Transverse colon (tissue), 4 donors: ENCODE data around the gene ZNRF4. TPM values are rescaled to one million over a fixed set of nuclear protein-coding genes. Genes with fewer than 3 reads are reported as not detected.

Source experiments
- DNase-seq: peaks from one replicate; pipeline ENCODE4 v3.0.0-alpha.2; 2019
- H3K27ac ChIP-seq, 4 donors: fragments of 200-600 bp; sonication (generic); 2 replicates each; pipeline ENCODE4 v1.5.1; 2016 to 2018; ENCODE audit warnings: inconsistent platforms in 4 of 4
- H3K27me3 ChIP-seq: fragments of 200-600 bp; sonication (generic); 2 replicates; pipeline ENCODE4 v1.5.1; 2017; ENCODE audit warnings: inconsistent platforms
- H3K36me3 ChIP-seq, 4 donors: fragments of 200-600 bp; sonication (generic); 2 replicates each; pipeline ENCODE4 v1.5.1; 2017 to 2019; ENCODE audit warnings: inconsistent platforms in 4 of 4
- H3K4me1 ChIP-seq, 4 donors: fragments of 200-600 bp; sonication (generic); 2 replicates each; pipeline ENCODE4 v1.5.1; 2017 to 2020; ENCODE audit warnings: inconsistent platforms in 4 of 4
- H3K4me3 ChIP-seq, 4 donors: fragments of 200-600 bp; sonication (generic); 1 replicate in 1 of 4; 2 replicates in 3 of 4; pipeline versions ENCODE4 v1.5.1 to v1.6.1; 2017 to 2019; ENCODE audit warnings: inconsistent platforms in 4 of 4
- H3K9me3 ChIP-seq, 2 donors: fragments of 200-600 bp; sonication (generic); 2 replicates each; pipeline ENCODE4 v1.5.1; 2017 to 2019; ENCODE audit warnings: inconsistent platforms in 2 of 2
- EP300 ChIP-seq: sonication (generic); formaldehyde crosslinking; IDR thresholded peaks from one replicate; pipeline ENCODE4 v1.6.1; 2017; ENCODE audit warnings: antibody characterized with exemption, low read depth
- POLR2A ChIP-seq: fragments of 450-650 bp; IDR thresholded peaks from one replicate; pipeline ENCODE4 v1.6.1; 2016; ENCODE audit warnings: antibody characterized with exemption, mild to moderate bottlenecking, moderate library complexity
- POLR2AphosphoS5 ChIP-seq, 3 donors: sonication (generic); formaldehyde crosslinking; IDR thresholded peaks; one replicate each; pipeline ENCODE4 v1.6.1; 2016; ENCODE audit warnings: antibody characterized with exemption in 3 of 3
- WGBS, 2 donors: methylation state at CpG; one replicate each; pipeline ENCODE4 v1.1.5; 2018; ENCODE audit warnings: low coverage in 1 of 2; 5-methylcytosine and 5-hydroxymethylcytosine counted together
- in situ Hi-C, 4 donors: fragments of 200-750 bp; cut with MboI; loops; one replicate each; pipeline versions ENCODE4 v1.15.0 to v1.15.1; 2017; ENCODE audit warnings: low sequenced_read_pairs in 3 of 4, low pct_ligation_motif_present in 1 of 4, low pct_unique_long_range_greater_than_20kb in 1 of 4
- intact Hi-C: fragments of 100-400 bp; cut with DNase I; formaldehyde crosslinking; loops from one replicate; pipeline ENCODE4 v1.15.1; 2023; ENCODE audit warnings: low total_unique reads
- total RNA-seq, 4 donors: library from RNA; depleted of rRNA; stranded (reverse); fragments of >200 nt; gene quantifications; one replicate each; pipeline ENCODE4 v1.1.0, GENCODE V29; 2016
- TF ChIP-seq, protein P1 (sequence below), 5 experiments: fragments of 200-600 bp in 3 of 5; fragments of 450-650 bp in 2 of 5; sonication (generic) in 3 of 5; IDR thresholded peaks; 1 replicate in 2 of 5; 2 replicates in 3 of 5; pipeline ENCODE4 v1.5.1; 2016 to 2017; ENCODE audit warnings: antibody characterized with exemption in 5 of 5, inconsistent platforms in 3 of 5, mild to moderate bottlenecking in 2 of 5, moderate library complexity in 1 of 5

Gene ZNRF4
- total RNA-seq, 4 donors from 2014 or later = not detected

DNA sequence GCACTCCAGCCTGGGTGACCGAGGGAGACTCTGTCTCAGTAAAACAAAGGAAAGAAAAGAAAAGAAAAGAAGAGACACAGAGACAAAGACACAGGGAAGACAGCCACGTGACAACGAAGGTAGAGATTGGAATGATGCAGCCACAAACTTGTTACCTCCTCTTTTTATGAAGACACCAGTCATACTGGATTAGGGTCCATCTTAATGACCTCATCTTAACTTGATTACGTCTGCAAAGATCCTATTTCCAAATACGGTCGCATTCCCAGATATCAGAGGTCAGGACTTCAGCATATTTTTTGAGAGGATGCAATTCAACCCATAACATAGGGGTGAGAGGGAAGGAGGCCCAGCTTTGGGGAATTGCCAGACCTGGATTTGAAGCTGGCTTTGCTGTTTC, 4.1 kb downstream of the ZNRF4 start:
- intact Hi-C loops = no loop called here
- no peak overlapping the region for H3K27ac ChIP-seq

DNA sequence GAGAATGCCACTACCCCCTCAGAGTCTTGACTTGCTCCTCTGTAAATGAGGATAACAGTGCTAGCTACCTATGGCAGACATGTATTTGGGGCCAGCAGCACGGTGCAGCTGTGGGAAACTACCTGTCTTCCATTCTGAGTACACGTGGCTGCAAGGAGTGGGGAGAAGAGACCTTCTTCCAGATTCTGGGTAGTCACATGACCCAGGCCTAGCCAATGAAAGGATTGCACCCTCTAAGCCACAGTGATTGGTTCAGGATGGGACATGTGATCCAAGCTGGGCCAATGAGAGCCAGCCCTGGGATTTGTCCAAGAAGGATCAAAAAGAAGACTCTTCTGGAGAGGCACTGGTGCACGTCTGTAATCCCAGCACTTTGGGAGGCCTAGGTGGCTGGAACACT, 5.5 kb downstream of the ZNRF4 start:
- TF ChIP-seq, protein P1, sequence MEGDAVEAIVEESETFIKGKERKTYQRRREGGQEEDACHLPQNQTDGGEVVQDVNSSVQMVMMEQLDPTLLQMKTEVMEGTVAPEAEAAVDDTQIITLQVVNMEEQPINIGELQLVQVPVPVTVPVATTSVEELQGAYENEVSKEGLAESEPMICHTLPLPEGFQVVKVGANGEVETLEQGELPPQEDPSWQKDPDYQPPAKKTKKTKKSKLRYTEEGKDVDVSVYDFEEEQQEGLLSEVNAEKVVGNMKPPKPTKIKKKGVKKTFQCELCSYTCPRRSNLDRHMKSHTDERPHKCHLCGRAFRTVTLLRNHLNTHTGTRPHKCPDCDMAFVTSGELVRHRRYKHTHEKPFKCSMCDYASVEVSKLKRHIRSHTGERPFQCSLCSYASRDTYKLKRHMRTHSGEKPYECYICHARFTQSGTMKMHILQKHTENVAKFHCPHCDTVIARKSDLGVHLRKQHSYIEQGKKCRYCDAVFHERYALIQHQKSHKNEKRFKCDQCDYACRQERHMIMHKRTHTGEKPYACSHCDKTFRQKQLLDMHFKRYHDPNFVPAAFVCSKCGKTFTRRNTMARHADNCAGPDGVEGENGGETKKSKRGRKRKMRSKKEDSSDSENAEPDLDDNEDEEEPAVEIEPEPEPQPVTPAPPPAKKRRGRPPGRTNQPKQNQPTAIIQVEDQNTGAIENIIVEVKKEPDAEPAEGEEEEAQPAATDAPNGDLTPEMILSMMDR (IDR thresholded peaks at IDR 0.05) = no peak
- TF ChIP-seq EP300 = no peak
- TF ChIP-seq POLR2AphosphoS5 (IDR thresholded peaks at IDR 0.05) = no peak
- no peak for TF ChIP-seq POLR2A
- H3K27me3 ChIP-seq = no peaks in the 10 kb centered on the region
- no peak overlapping the region for H3K4me3 ChIP-seq
- in situ Hi-C loops = no loop called here
- no peaks in the 10 kb centered on the region for H3K36me3 ChIP-seq
- H3K27ac ChIP-seq = no peak overlapping the region
- H3K9me3 ChIP-seq = no peaks in the 10 kb centered on the region
- intact Hi-C loops = no loop called here
- WGBS, 2 donors = 75% methylated on average over 3 of the region's 3 CpGs; no CpG with 5 or more reads in 1 of the 2 donors
- no peak for DNase-seq
- H3K4me1 ChIP-seq = no peaks in the 10 kb centered on the region

More for the DNA sequence above, 4.1 kb downstream of the ZNRF4 start:
- no peaks in the 10 kb centered on the region for H3K9me3 ChIP-seq
- H3K36me3 ChIP-seq = no peaks in the 10 kb centered on the region
- no peak for DNase-seq
- no peaks in the 10 kb centered on the region for H3K4me1 ChIP-seq
- no peaks in the 10 kb centered on the region for H3K27me3 ChIP-seq
- H3K4me3 ChIP-seq = no peak overlapping the region
- TF ChIP-seq POLR2A = no peak
- TF ChIP-seq, protein P1 (IDR thresholded peaks at IDR 0.05) = no peak
- no peak for TF ChIP-seq EP300
- TF ChIP-seq POLR2AphosphoS5 (IDR thresholded peaks at IDR 0.05) = no peak
- WGBS, 2 donors = 49 to 69% methylated on average over 5 to 6 of the region's 6 CpGs
- in situ Hi-C loops = no loop called here

DNA sequence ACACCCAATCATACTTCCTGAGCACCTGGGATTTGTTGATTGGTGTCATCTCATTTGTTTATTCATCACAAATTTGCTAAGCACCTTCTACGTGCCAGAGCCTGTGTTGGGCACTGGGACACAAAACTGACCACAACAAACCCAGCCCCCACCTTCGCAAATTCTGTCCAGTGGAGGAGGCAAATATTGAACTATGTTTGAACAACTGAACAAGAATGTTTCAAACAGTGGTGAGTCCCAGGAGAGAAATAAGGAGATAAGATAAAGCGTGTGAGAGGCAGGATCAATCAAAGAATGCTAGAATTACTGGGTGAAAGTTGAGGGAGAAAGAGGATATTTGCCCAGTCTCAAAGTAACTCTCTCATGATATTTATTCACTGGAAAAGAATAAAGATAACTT, 8.7 kb downstream of the ZNRF4 start:
- no peaks in the 10 kb centered on the region for H3K27me3 ChIP-seq
- TF ChIP-seq EP300 (no peak), POLR2A (no peak), POLR2AphosphoS5 (IDR thresholded peaks at IDR 0.05) (no peak)
- TF ChIP-seq, protein P1 (IDR thresholded peaks at IDR 0.05) = no peak
- no peak for DNase-seq
- H3K9me3 ChIP-seq = no peaks in the 10 kb centered on the region
- no peak overlapping the region for H3K4me3 ChIP-seq
- peaks cover 0 to 4% (median 0%) of the 10 kb centered on the region in 4 donors for H3K4me1 ChIP-seq
- WGBS, 2 donors = 51 to 64% methylated on average over 3 of the region's 3 CpGs
- no peaks in the 10 kb centered on the region for H3K36me3 ChIP-seq
- intact Hi-C loops = no loop called here
- in situ Hi-C loops = no loop called here
- H3K27ac ChIP-seq = no peak overlapping the region

DNA sequence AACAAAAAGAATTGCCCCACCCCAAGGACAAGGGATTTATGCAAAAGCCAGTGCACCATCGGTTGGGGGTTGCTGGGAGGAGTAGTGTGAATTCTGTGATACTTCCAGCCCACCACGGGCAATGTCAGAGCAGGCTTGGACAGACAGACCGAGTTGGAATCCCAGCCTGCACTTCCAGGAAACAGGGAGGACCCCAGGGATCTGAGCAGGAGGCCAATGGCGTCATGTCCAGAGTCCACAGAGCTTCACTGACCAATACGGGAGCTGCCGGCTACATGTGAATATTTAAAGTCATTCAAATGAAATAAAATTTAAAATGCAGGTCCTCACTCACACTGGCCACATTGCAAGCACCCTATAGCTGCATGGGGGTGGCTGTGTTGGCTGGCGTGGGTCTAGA, 10.9 kb downstream of the ZNRF4 start:
- Histone ChIP-seq H3K4me1 (peaks cover 0 to 4% (median 0%) of the 10 kb centered on the region in 4 donors), H3K9me3 (no peaks in the 10 kb centered on the region), H3K27me3 (no peaks in the 10 kb centered on the region), H3K27ac (no peak overlapping the region), H3K36me3 (no peaks in the 10 kb centered on the region), H3K4me3 (no peak overlapping the region)
- WGBS, 2 donors = 33 to 56% methylated on average over 2 to 7 of the region's 7 CpGs
- no peak for DNase-seq
- in situ Hi-C loops (no loop called here), intact Hi-C loops (no loop called here)
- TF ChIP-seq, protein P1 (IDR thresholded peaks at IDR 0.05) = no peak
- no peak for TF ChIP-seq POLR2A
- TF ChIP-seq EP300 = no peak
- TF ChIP-seq POLR2AphosphoS5 (IDR thresholded peaks at IDR 0.05) = no peak
